EL (cell line): ENCODE results near the gene ARHGEF6.

Source experiments
- DNase-seq: peaks from one replicate; pipeline ENCODE4 v3.0.0-alpha.2; 2016

ARHGEF6 gene

GRCh38 chrX:136636121-136636520 is 144.6 kb downstream of the ARHGEF6 start:
- DNase-seq, result no peak

- DNase-seq, result no peak
These were observed 145.5 kb downstream of the ARHGEF6 start for GRCh38 chrX:136635235-136635634.

GRCh38 chrX:136630881-136631280 is 149.9 kb downstream of the ARHGEF6 start:
- no peak for DNase-seq

- DNase-seq, result no peak
These were observed 151.5 kb downstream of the ARHGEF6 start for GRCh38 chrX:136629084-136629750.

GRCh38 chrX:136627409-136627808 is 153.3 kb downstream of the ARHGEF6 start:
- no peak for DNase-seq

DNA sequence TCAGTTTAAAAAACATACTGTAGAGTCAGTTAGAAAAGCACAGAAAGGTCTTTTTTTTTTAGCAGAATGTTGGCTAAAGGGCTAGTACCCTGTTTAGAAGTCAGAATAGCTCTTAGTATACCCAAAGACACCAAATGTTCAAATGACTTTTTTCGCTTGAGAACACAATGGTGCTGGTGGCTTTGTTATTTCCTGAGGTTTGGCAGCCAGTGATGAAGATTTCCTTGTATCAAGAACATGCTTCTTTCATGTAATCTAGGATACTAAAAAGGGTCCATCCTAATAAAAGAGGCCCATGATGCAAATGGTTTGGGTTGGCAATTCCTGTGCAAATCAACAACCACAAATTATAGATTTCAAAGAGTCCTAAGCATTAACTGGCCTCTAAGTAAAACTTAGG is 153.8 kb downstream of the ARHGEF6 start:
- DNase-seq, result no peak

GRCh38 chrX:136626237-136626636 is 154.5 kb downstream of the ARHGEF6 start:
- DNase-seq, result no peak

GRCh38 chrX:136625246-136625645 is 155.5 kb downstream of the ARHGEF6 start:
- DNase-seq, result no peak

- no peak for DNase-seq
These were observed 157.3 kb downstream of the ARHGEF6 start for GRCh38 chrX:136623396-136623795.

DNA sequence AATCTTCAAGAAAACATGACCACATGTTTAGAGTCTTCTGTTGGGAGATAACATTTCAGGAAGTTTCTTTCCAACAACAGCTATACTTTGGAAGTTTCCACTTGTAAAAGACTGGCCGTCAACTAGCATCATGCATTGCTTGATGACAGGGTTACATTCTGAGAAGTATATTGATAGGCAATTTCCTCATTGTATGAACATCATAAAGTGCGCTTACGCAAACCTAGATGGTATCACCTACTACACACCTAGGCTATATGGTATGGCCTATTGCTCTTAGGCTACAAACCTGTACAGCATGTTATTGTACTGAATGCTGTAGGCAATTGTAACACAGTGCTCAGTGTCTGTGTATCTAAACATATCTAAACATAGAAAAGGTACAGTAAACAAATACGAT is 158.2 kb downstream of the ARHGEF6 start:
- no peak for DNase-seq

GRCh38 chrX:136620780-136621179 is 160.0 kb downstream of the ARHGEF6 start:
- no peak for DNase-seq

DNA sequence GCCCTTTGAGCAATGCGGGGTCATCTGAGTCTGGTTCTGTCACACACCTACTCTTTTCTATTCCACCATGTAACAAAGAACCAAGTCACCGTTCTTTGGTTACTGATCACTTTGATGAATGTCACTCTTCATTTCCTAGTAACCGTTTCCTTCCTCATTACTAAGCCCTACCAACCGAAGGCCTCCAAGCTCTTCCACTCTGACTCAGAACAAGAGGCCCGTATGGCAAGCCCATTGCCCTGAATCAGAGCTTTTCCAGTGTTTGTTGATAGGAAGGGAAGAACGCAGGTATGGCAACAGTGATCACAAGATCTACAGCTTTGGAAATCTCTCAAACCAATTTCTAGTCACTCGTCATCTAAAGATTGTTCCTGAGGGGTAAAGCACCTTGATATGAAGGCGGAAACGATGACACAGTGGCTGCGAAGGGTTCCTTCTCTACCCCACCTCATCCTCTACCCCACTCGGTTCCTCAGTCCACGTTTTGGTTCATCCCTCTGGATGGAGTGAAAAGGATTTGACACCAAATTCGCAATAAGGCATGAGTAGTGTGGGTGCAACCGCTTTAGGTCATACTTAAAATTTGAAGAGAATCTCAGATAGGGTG is 160.7 kb downstream of the ARHGEF6 start:
- DNase-seq, result no peak

DNA sequence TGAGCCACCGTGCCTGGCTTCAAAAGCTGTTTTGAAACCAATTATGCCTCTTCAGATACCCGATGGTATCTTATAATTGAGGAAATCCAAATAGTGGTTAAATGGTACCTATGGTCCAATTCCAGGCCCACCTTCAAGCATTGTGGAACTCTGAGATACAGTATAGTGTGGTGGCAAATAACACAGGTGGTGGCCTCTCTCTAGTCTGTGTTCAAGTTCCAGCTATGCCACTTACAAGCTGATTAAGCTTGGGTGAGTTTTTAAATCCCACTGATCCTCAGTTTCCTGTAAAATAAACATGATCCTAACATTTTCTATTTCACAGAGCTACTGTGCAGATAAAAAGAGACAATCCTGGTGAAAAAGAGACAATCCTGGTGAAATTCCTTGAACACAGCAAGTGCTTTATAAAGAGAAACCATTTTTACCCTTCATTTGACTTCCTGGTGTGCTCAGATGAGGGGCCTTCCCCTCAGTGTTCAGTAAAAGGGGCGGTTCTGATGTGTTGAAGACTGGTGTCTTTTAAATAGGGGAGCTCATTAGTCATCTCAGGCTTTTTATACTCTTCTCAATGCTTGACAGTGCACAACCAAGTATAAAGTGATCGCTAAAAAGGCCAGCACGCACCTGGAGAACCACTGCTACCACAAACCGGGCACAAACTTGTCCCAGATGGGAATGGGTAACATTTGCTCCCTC is 163.6 kb downstream of the ARHGEF6 start:
- no peak for DNase-seq
